Renal pelvis (tissue), 4 donors: ENCODE data around the gene NDUFB10. TPM values are rescaled to one million over a fixed set of nuclear protein-coding genes. Genes with fewer than 3 reads are reported as not detected.

Experiments
- DNase-seq: peaks from one replicate; pipeline ENCODE4 v3.0.0-alpha.2; 2013
- polyA plus RNA-seq, 3 donors: library from polyadenylated mRNA; unstranded; fragments of 120-200 nt; gene quantifications; one replicate each; pipeline ENCODE4 v1.2.1, GENCODE V29; 2013; ENCODE audit not compliant: insufficient read length in 3 of 3

Gene NDUFB10
- polyA plus RNA-seq, 3 donors = 124 to 158 (median 132) TPM

GRCh38 chr16:2009164-2009711, 49.9 kb downstream of the NDUFB10 start:
- no peak for DNase-seq

GRCh38 chr16:2009791-2010510, 50.6 kb downstream of the NDUFB10 start, which contains the start of gene ZNF598:
Gene ZNF598 (minus strand): TSS chr16:2009821.
- DNase-seq = peak; percentile 87

Other genes with a start within 250 kb of the NDUFB10 start
- 10 to 100 TPM; 35.5 to 43.7 (median 43.2) TPM for gene NME3, start 188.0 kb upstream of the NDUFB10 start, polyA plus RNA-seq
- 10 to 100 TPM in 2 of 3 donors, 1 to 10 TPM in 1; 8.8 to 13.4 (median 13.4) TPM for gene EME2, start 186.7 kb upstream of the NDUFB10 start, polyA plus RNA-seq
- 10 to 100 TPM; 71.9 to 98.1 (median 83.5) TPM for gene MRPS34, start 186.4 kb upstream of the NDUFB10 start, polyA plus RNA-seq
- 10 to 100 TPM; 45.1 to 53.2 (median 52.4) TPM for gene SPSB3, start 177.0 kb upstream of the NDUFB10 start, polyA plus RNA-seq
- 10 to 100 TPM; 48.7 to 61.4 (median 60.8) TPM for gene NUBP2, start 176.6 kb upstream of the NDUFB10 start, polyA plus RNA-seq
- 1 to 10 TPM; 2.4 to 4.2 (median 3.9) TPM for gene IGFALS, start 165.8 kb upstream of the NDUFB10 start, polyA plus RNA-seq
- 10 to 100 TPM; 43.4 to 50.5 (median 47.8) TPM for gene HAGH, start 132.7 kb upstream of the NDUFB10 start, polyA plus RNA-seq
- gene FAHD1, start 132.3 kb upstream of the NDUFB10 start, polyA plus RNA-seq = 10 to 100 TPM; 39.0 to 45.7 (median 39.2) TPM
- 1 to 10 TPM; 1.0 to 2.2 (median 1.9) TPM for gene MEIOB, start 87.4 kb upstream of the NDUFB10 start, polyA plus RNA-seq
- gene HS3ST6, start 41.1 kb upstream of the NDUFB10 start, polyA plus RNA-seq = under 1 TPM; 0.13 to 0.41 (median 0.37) TPM
- 10 to 100 TPM; 79.7 to 87.6 (median 82.1) TPM for gene MSRB1, start 16.3 kb upstream of the NDUFB10 start, polyA plus RNA-seq
- gene RPL3L, start 4.8 kb upstream of the NDUFB10 start, polyA plus RNA-seq = under 1 TPM; 0.09 to 0.42 (median 0.21) TPM
- 1,000 to 10,000 TPM; 1,943 to 2,404 (median 2,241) TPM for gene RPS2, start 5.3 kb downstream of the NDUFB10 start, polyA plus RNA-seq
- not detected for gene RNF151, start 7.3 kb downstream of the NDUFB10 start, polyA plus RNA-seq
- gene TBL3, start 12.5 kb downstream of the NDUFB10 start, polyA plus RNA-seq = 10 to 100 TPM; 36.5 to 49.0 (median 47.9) TPM
- 1 to 10 TPM in 1 of 3 donors, under 1 TPM in 2; 0.90 to 1.2 (median 1.00) TPM for gene NOXO1, start 21.9 kb downstream of the NDUFB10 start, polyA plus RNA-seq
- gene GFER, start 24.7 kb downstream of the NDUFB10 start, polyA plus RNA-seq = 10 to 100 TPM; 26.1 to 35.9 (median 31.6) TPM
- gene SYNGR3, start 30.4 kb downstream of the NDUFB10 start, polyA plus RNA-seq = 1 to 10 TPM; 1.5 to 2.4 (median 2.1) TPM
- gene ZNF598, start 50.3 kb downstream of the NDUFB10 start, polyA plus RNA-seq = 10 to 100 TPM; 21.4 to 30.9 (median 25.0) TPM
- gene NPW, start 60.2 kb downstream of the NDUFB10 start, polyA plus RNA-seq = 10 to 100 TPM in 2 of 3 donors, 1 to 10 TPM in 1; 4.5 to 14.3 (median 12.0) TPM
- gene NHERF2, start 67.4 kb downstream of the NDUFB10 start, polyA plus RNA-seq = 100 to 1,000 TPM; 116 to 169 (median 155) TPM
- gene NTHL1, start 88.3 kb downstream of the NDUFB10 start, polyA plus RNA-seq = 10 to 100 TPM; 19.7 to 26.7 (median 26.2) TPM
- 100 to 1,000 TPM; 141 to 174 (median 162) TPM for gene TSC2, start 88.4 kb downstream of the NDUFB10 start, polyA plus RNA-seq
- gene PKD1, start 176.4 kb downstream of the NDUFB10 start, polyA plus RNA-seq = 100 to 1,000 TPM in 2 of 3 donors, 10 to 100 TPM in 1; 96.5 to 119 (median 115) TPM
- gene RAB26, start 189.1 kb downstream of the NDUFB10 start, polyA plus RNA-seq = 1 to 10 TPM; 3.0 to 6.0 (median 3.1) TPM
- gene TRAF7, start 196.2 kb downstream of the NDUFB10 start, polyA plus RNA-seq = 10 to 100 TPM; 56.1 to 61.1 (median 60.6) TPM
- gene CASKIN1, start 237.1 kb downstream of the NDUFB10 start, polyA plus RNA-seq = 1 to 10 TPM; 1.8 to 2.6 (median 1.9) TPM
- 10 to 100 TPM; 48.8 to 57.6 (median 55.2) TPM for gene MLST8, start 245.9 kb downstream of the NDUFB10 start, polyA plus RNA-seq